HepG2 (cell line): Measurements from ENCODE around the gene ARRDC4.

Experiments
- CEBPB ChIP-seq: IDR thresholded peaks from 2 replicates; pipeline ENCODE4 v1.6.1; 2011; ENCODE audit warnings: low read depth, low read length, improper control_type of control experiment, borderline replicate concordance
- CHD2 ChIP-seq: IDR thresholded peaks from 2 replicates; pipeline ENCODE4 v1.6.1; 2011; ENCODE audit warnings: low read depth, low read length, improper control_type of control experiment
- SPEN ChIP-seq: sonication (generic); formaldehyde crosslinking; IDR thresholded peaks from 2 replicates; pipeline ENCODE4 v1.5.1; 2020; ENCODE audit warnings: low read depth, mild to moderate bottlenecking, missing genetic modification reagents

GRCh38 chr15:98003996-98004395, 43.5 kb downstream of the ARRDC4 start:
- no peak for TF ChIP-seq CEBPB
- no peak for TF ChIP-seq SPEN
- TF ChIP-seq CHD2: no peak
